HCT116 (cell line): ENCODE measurements around the gene BCL11A. TPM values are rescaled to one million over a fixed set of nuclear protein-coding genes. Genes with fewer than 3 reads are reported as not detected.

Experiments
- ATAC-seq: fragments of 200-7000 bp; cut with Tn5 transposase; 2 replicates; pipeline ENCODE4 v1.9.1; 2020; ENCODE audit warnings: mild to moderate bottlenecking, moderate library complexity
- BruUV-seq: library from RNA; stranded (reverse); fragments of 400-500 nt; replicated peaks from 2 replicates; lab custom pipeline; 2021; lab: Mats Ljungman, UMichigan
- CTCF ChIA-PET: fragments of 300-600 bp; sonication (Branson Sonifier 250); formaldehyde crosslinking; loops from one replicate; lab custom pipeline; 2021; ENCODE audit warnings: antibody characterized with exemption; lab: Charles Lee
- POLR2A ChIA-PET: fragments of 300-600, 350-600 bp; sonication (Branson Sonifier 250); formaldehyde crosslinking; loops from one replicate; lab custom pipeline; 2021; ENCODE audit warnings: antibody characterized with exemption; lab: Charles Lee
- RAD21 ChIA-PET, 2 experiments: fragments of 300-600 bp; sonication (Branson Sonifier 250); formaldehyde crosslinking; loops; one replicate each; lab custom pipeline; 2023; ENCODE audit warnings: low total read pairs in 2 of 2; ENCODE audit not compliant: uncharacterized antibody in 2 of 2, unreplicated experiment in 2 of 2, low non-redundant PET in 1 of 2; lab: Charles Lee
- DNase-seq: peaks from one replicate; pipeline ENCODE4 v3.0.0-alpha.2; 2010; ENCODE audit warnings: low read depth, low spot score
- H2AFZ ChIP-seq: fragments of 200-600 bp; shearing (Covaris generic), sonication (generic); 2 replicates; pipeline ENCODE4 v1.6.1; 2017; ENCODE audit warnings: low read depth, mixed run types, mixed read lengths, antibody characterized with exemption, low read length; ENCODE audit not compliant: poor library complexity, severe bottlenecking
- H3K27ac ChIP-seq: 2 replicates; pipeline ENCODE4 v1.5.1; 2012; ENCODE audit warnings: low read depth, low read length
- H3K27me3 ChIP-seq: fragments of 200-600 bp; sonication (generic); 2 replicates; pipeline ENCODE4 v1.6.1; 2016; ENCODE audit warnings: mixed run types, low read length, mixed read lengths; ENCODE audit not compliant: insufficient read depth
- H3K36me3 ChIP-seq, 2 experiments: fragments of 200-500 bp in 1 of 2; fragments of 200-600 bp in 1 of 2; sonication (Bioruptor generic) in 1 of 2; sonication (generic) in 1 of 2; 2 replicates each; pipeline versions ENCODE4 v1.5.1 to v1.6.1; 2014 to 2016; ENCODE audit warnings: low read length in 2 of 2, inconsistent platforms in 1 of 2, mixed read lengths in 1 of 2, mixed run types in 1 of 2; ENCODE audit not compliant: insufficient read depth in 2 of 2, control insufficient read depth in 1 of 2
- H3K4me1 ChIP-seq, 2 experiments: fragments of 200-600 bp in 1 of 2; sonication (generic) in 1 of 2; 2 replicates each; pipeline versions ENCODE4 v1.5.1 to v1.6.1; 2012 to 2017; ENCODE audit warnings: low read length in 2 of 2, inconsistent platforms in 1 of 2, mild to moderate bottlenecking in 1 of 2, mixed read lengths in 1 of 2, mixed run types in 1 of 2, moderate library complexity in 1 of 2; ENCODE audit not compliant: insufficient read depth in 2 of 2, control insufficient read depth in 1 of 2
- H3K4me2 ChIP-seq: fragments of 200-600 bp; sonication (generic); 2 replicates; pipeline ENCODE4 v1.6.1; 2017; ENCODE audit warnings: mixed run types, low read length, mixed read lengths
- H3K4me3 ChIP-seq, 2 experiments: fragments of 200-600 bp in 1 of 2; sonication (generic) in 1 of 2; replicated peaks in 1 of 2; 2 replicates each; pipeline ENCODE4 v1.5.1; 2011 to 2016; ENCODE audit warnings: low read length in 2 of 2, control low read depth in 1 of 2, low read depth in 1 of 2, mild to moderate bottlenecking in 1 of 2, mixed read lengths in 1 of 2, mixed run types in 1 of 2
- H3K79me2 ChIP-seq: fragments of 200-600 bp; sonication (generic); 2 replicates; pipeline ENCODE4 v1.6.1; 2017; ENCODE audit warnings: mild to moderate bottlenecking, mixed run types, low read length, moderate library complexity, mixed read lengths; ENCODE audit not compliant: insufficient read depth
- H3K9ac ChIP-seq: fragments of 200-600 bp; sonication (generic); 2 replicates; pipeline ENCODE4 v1.6.1; 2016; ENCODE audit warnings: low read length, mixed read lengths
- H3K9me2 ChIP-seq: fragments of 200-600 bp; sonication (generic), shearing (Covaris generic); 2 replicates; pipeline ENCODE4 v1.6.1; 2017; ENCODE audit warnings: mixed run types, mild to moderate bottlenecking, moderate library complexity; ENCODE audit not compliant: insufficient read depth
- H3K9me3 ChIP-seq, 2 experiments: fragments of 200-500 bp in 1 of 2; fragments of 200-600 bp in 1 of 2; sonication (Bioruptor generic) in 1 of 2; sonication (generic) in 1 of 2; 2 replicates each; pipeline ENCODE4 v1.6.1; 2014 to 2017; ENCODE audit warnings: low read length in 2 of 2, mixed read lengths in 2 of 2, inconsistent platforms in 1 of 2, low read depth in 1 of 2, mild to moderate bottlenecking in 1 of 2, mixed run types in 1 of 2, moderate library complexity in 1 of 2; ENCODE audit not compliant: control insufficient read depth in 1 of 2, insufficient read depth in 1 of 2
- H4K20me1 ChIP-seq: fragments of 200-600 bp; sonication (generic), shearing (Covaris generic); 2 replicates; pipeline ENCODE4 v1.6.1; 2017; ENCODE audit warnings: mixed run types, mild to moderate bottlenecking, moderate library complexity; ENCODE audit not compliant: insufficient read depth
- CBX3 ChIP-seq: IDR thresholded peaks from 2 replicates; pipeline ENCODE4 v1.6.1; 2012; ENCODE audit warnings: low read depth
- CEBPB ChIP-seq: IDR thresholded peaks from 2 replicates; pipeline ENCODE4 v1.6.1; 2012; ENCODE audit warnings: low read depth
- EGR1 ChIP-seq: IDR thresholded peaks from 2 replicates; pipeline ENCODE4 v1.6.1; 2012; ENCODE audit warnings: low read depth
- ELF1 ChIP-seq: IDR thresholded peaks from 2 replicates; pipeline ENCODE4 v1.6.1; 2012; ENCODE audit warnings: low read depth, borderline replicate concordance
- EZH2 ChIP-seq: fragments of 200-600 bp; sonication (generic); IDR thresholded peaks from 2 replicates; pipeline ENCODE4 v1.6.1; 2017; ENCODE audit warnings: antibody characterized with exemption, mixed run types
- EZH2phosphoT487 ChIP-seq: fragments of 200-600 bp; IDR thresholded peaks from 2 replicates; pipeline ENCODE4 v1.6.1; 2018; ENCODE audit warnings: antibody characterized with exemption, borderline replicate concordance
- FOSL1 ChIP-seq: IDR thresholded peaks from 2 replicates; pipeline ENCODE4 v1.6.1; 2012; ENCODE audit warnings: low read depth
- JUND ChIP-seq: IDR thresholded peaks from 2 replicates; pipeline ENCODE4 v1.6.1; 2012
- POLR2A ChIP-seq: IDR thresholded peaks from 2 replicates; pipeline ENCODE4 v1.7.0; 2011; ENCODE audit warnings: borderline replicate concordance; ENCODE audit not compliant: insufficient read depth, insufficient read length; ENCODE audit errors: extremely low read depth
- POLR2AphosphoS5 ChIP-seq: IDR thresholded peaks from 2 replicates; pipeline ENCODE4 v1.6.1; 2011; ENCODE audit warnings: mild to moderate bottlenecking, low read depth, low read length, moderate library complexity
- RAD21 ChIP-seq: IDR thresholded peaks from 2 replicates; pipeline ENCODE4 v1.6.1; 2012; ENCODE audit warnings: low read depth, mild to moderate bottlenecking
- SRF ChIP-seq: IDR thresholded peaks from 2 replicates; pipeline ENCODE4 v1.6.1; 2012; ENCODE audit warnings: low read depth
- TCF7L2 ChIP-seq: IDR thresholded peaks from 2 replicates; pipeline ENCODE4 v1.7.0; 2011; ENCODE audit warnings: borderline replicate concordance, inconsistent platforms; ENCODE audit not compliant: insufficient read depth, insufficient read length; ENCODE audit errors: extremely low read depth
- ZFX ChIP-seq: fragments of 450-650 bp; IDR thresholded peaks from 2 replicates; pipeline ENCODE4 v1.6.1; 2017
- ZNF274 ChIP-seq: fragments of 200-500 bp; sonication (Bioruptor generic); IDR thresholded peaks from 2 replicates; pipeline ENCODE4 v1.6.1; 2014; ENCODE audit warnings: mild to moderate bottlenecking, low read depth, low read length, inconsistent platforms
- intact Hi-C: fragments of 100-400 bp; cut with micrococcal nuclease; formaldehyde crosslinking; loops from 2 replicates; pipeline ENCODE4 v1.10.0; 2022
- total RNA-seq: library from RNA; stranded (reverse); gene quantifications from one replicate; pipeline ENCODE4 v1.2.1, GENCODE V29; 2021; ENCODE audit not compliant: unreplicated experiment
- TF ChIP-seq, protein P1 (sequence below), 3 experiments: fragments of 200-600 bp in 1 of 3; sonication (generic) in 1 of 3; IDR thresholded peaks in 2 of 3; conservative IDR thresholded peaks in 1 of 3; 2 replicates each; pipeline ENCODE4 v1.5.1; 2012 to 2017; ENCODE audit warnings: low read depth in 2 of 3, low read length in 2 of 3, antibody characterized with exemption in 1 of 3, borderline replicate concordance in 1 of 3, control low read depth in 1 of 3, mild to moderate bottlenecking in 1 of 3, mixed read lengths in 1 of 3, mixed run types in 1 of 3, moderate library complexity in 1 of 3; ENCODE audit not compliant: insufficient read depth in 1 of 3
- TF ChIP-seq, protein P2 (sequence below): IDR thresholded peaks from 2 replicates; pipeline ENCODE4 v1.6.1; 2012
- TF ChIP-seq, protein P3 (sequence below): IDR thresholded peaks from 2 replicates; pipeline ENCODE4 v1.6.1; 2011; ENCODE audit warnings: mild to moderate bottlenecking, low read length, moderate library complexity; ENCODE audit not compliant: insufficient replicate concordance; ENCODE audit errors: extremely low read depth

The BCL11A gene
- total RNA-seq, 1 experiment from 2014 or later, result 0.71 TPM

DNA sequence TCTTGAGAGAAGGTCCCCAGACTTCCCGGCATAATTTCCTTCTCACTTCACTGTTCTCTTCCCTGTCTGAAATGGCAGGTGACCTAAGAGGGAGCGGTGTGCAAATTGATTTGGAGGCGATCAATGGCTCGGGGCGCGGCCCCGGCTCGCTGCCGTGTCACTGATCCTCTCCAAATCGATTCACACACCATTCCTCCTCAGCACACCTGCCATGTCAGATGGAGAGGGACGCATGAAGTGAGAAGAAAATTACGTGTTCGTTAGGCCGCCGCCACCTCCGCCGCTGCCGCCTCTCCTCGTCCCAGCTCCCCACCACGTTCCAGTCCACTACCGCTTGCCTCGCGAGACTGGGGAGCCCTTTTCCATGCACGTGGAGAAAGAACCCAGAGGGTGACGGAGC is 31.8 kb upstream of the BCL11A start:
- peaks cover 0 to 14% of the 10 kb centered on the region in 2 experiments; a peak in 2 of 4 replicates for H3K4me1 ChIP-seq
- no TSS peak for BruUV-seq
- no peak overlapping the region for H3K9ac ChIP-seq
- intact Hi-C loops, result no loop called here
- H2AFZ ChIP-seq, result no peak overlapping the region
- ChIA-PET POLR2A (no interaction called here), CTCF (interaction anchor here (1.2 kb wide), 1 partner anchor 20 kb away, joined by 3 read pairs; no protein-coding TSS in a partner anchor), RAD21 (no interaction called here)
- H3K79me2 ChIP-seq, result no peaks in the 10 kb centered on the region
- H3K27ac ChIP-seq, result no peak overlapping the region
- no peak overlapping the region for H3K4me3 ChIP-seq
- ATAC-seq, result no peak
- no peak for DNase-seq
- no peak overlapping the region for H3K4me2 ChIP-seq
- H4K20me1 ChIP-seq, result no peaks in the 10 kb centered on the region
- H3K9me2 ChIP-seq, result no peaks in the 10 kb centered on the region
- TF ChIP-seq ELF1 (no peak), EZH2phosphoT487 (no peak), FOSL1 (no peak), POLR2A (no peak), CEBPB (no peak), POLR2AphosphoS5 (no peak), EZH2 (no peak), EGR1 (no peak), ZNF274 (no peak), ZFX (no peak), SRF (no peak), CBX3 (no peak), JUND (no peak), TCF7L2 (no peak), RAD21 (no peak)
- TF ChIP-seq, protein P1, sequence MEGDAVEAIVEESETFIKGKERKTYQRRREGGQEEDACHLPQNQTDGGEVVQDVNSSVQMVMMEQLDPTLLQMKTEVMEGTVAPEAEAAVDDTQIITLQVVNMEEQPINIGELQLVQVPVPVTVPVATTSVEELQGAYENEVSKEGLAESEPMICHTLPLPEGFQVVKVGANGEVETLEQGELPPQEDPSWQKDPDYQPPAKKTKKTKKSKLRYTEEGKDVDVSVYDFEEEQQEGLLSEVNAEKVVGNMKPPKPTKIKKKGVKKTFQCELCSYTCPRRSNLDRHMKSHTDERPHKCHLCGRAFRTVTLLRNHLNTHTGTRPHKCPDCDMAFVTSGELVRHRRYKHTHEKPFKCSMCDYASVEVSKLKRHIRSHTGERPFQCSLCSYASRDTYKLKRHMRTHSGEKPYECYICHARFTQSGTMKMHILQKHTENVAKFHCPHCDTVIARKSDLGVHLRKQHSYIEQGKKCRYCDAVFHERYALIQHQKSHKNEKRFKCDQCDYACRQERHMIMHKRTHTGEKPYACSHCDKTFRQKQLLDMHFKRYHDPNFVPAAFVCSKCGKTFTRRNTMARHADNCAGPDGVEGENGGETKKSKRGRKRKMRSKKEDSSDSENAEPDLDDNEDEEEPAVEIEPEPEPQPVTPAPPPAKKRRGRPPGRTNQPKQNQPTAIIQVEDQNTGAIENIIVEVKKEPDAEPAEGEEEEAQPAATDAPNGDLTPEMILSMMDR (IDR thresholded peaks at IDR 0.05 in 2 of 3, conservative IDR thresholded peaks at IDR 0.05 in 1 of 3; ENCODE audit: borderline replicate concordance in 1 of 3, insufficient read depth in 1 of 3, low read depth in 2 of 3, low read length in 2 of 3), result no peak
- TF ChIP-seq, protein P2, sequence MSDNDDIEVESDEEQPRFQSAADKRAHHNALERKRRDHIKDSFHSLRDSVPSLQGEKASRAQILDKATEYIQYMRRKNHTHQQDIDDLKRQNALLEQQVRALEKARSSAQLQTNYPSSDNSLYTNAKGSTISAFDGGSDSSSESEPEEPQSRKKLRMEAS, result no peak
- TF ChIP-seq, protein P3, sequence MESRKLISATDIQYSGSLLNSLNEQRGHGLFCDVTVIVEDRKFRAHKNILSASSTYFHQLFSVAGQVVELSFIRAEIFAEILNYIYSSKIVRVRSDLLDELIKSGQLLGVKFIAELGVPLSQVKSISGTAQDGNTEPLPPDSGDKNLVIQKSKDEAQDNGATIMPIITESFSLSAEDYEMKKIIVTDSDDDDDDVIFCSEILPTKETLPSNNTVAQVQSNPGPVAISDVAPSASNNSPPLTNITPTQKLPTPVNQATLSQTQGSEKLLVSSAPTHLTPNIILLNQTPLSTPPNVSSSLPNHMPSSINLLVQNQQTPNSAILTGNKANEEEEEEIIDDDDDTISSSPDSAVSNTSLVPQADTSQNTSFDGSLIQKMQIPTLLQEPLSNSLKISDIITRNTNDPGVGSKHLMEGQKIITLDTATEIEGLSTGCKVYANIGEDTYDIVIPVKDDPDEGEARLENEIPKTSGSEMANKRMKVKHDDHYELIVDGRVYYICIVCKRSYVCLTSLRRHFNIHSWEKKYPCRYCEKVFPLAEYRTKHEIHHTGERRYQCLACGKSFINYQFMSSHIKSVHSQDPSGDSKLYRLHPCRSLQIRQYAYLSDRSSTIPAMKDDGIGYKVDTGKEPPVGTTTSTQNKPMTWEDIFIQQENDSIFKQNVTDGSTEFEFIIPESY, result no peak
- H3K36me3 ChIP-seq, result no peaks in the 10 kb centered on the region
- H3K27me3 ChIP-seq, result peaks cover 3% of the 10 kb centered on the region; the same call in 1 of the 2 replicates
- no peaks in the 10 kb centered on the region for H3K9me3 ChIP-seq
